ENCODE measurements around the gene CD79A.

CD79A gene

DNA sequence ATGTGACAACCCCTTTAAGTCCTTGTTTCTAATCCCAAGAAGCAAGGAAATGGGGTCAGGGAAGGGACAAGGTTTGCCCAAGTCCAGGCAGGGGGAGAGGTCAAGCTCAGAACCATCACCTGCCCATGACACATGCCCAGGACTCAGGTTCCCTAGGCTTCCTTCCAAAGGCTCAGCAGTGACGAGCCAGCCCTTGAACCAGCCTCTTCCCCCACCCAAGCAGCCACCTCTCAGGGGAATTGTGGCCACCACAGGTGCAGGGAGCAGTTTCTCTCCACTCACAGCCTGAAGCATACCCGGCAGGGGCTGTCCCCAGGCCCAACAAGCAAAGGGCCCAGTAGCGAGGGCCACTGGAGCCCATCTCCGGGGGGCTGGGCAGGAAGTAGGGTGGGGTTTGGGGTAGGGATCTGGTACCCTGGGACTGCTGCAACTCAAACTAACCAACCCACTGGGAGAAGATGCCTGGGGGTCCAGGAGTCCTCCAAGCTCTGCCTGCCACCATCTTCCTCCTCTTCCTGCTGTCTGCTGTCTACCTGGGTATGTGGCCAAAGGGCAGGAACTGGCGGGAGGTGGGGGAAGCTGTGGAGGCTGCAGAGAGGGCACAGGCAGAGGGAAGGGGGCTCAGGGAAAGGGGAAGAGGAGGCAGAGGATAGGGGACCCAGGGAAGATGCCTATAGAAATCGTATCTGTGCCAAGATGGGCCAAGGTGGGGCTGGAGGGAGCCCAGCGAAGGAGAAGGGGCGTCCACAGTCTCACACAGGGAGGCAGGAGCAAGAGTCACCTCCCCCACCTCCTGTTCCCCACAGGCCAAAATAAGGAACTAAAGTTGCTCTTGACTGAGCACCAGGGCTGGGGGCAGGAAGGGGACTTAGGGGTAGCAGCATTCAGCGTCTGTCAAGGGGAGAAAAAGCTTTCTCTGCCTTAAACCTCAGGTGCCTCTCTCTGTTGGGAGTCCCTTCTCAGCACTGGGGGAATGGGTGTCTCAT, at the start of gene CD79A:
CD79A (plus strand) TSS at position 433 of the 986 bp plus-strand sequence; CDS start at position 459, 26 bp downstream.
- no peak for DNase-seq (ENCODE audit: low read depth in 2 of 2, low spot score in 1 of 2)

DNA sequence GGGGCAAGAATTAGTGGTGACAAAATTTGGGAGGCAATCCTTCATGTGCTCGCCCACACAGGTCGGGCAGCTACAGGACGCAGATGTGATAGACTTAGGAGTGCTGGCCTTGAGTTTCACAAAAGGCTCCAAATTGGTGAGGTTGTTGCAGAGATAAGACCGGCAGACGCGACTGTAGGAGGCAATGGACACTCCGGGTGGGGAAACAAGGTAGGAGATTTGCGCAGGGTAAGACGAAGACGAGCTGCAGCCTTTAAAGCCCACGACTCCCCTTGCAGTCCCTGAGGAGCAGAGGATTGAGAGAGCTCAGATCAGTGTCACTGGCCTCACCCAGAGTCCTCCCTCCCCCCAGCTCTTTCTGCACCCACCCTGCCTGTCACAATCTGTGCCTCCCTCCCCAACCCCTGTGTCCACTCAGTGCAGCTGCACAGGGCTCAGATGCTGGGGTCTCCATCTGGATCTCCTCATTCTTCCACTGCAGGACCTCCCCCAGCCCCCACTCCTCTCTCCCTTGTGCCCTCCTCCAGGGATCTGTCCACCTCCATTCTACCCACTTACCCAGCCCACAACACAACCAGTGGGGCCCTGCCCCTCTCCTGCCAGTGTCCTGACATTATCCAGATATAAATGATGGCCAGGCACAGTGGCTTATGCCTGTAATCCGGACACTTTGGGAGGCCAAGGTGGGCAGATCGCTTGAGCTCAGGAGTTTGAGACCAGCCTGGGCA, 38.9 kb upstream of the CD79A start:
- DNase-seq (ENCODE audit: low read depth in 2 of 2, low spot score in 1 of 2): no peak

DNA sequence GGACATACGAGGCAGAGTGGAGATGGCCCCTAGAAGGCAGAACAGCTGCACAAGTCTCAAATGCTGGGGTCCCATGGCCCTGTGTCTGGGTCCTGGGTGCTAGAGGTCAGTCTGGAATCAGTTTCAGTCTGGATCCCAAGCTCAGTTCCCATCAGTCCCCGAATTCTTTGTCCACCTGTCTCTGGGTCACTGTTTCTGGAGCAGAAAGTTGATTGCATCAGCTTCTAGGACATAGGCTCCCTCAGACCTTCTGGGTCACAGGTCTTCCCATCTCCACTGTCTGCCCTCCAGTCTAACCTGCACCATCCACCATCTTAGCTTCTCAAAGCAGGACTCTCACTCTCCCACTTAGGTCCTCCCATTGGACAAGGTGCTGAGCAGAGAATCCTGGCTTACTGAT, 37.9 kb upstream of the CD79A start:
- DNase-seq (ENCODE audit: low read depth in 2 of 2, low spot score in 1 of 2): no peak

DNA sequence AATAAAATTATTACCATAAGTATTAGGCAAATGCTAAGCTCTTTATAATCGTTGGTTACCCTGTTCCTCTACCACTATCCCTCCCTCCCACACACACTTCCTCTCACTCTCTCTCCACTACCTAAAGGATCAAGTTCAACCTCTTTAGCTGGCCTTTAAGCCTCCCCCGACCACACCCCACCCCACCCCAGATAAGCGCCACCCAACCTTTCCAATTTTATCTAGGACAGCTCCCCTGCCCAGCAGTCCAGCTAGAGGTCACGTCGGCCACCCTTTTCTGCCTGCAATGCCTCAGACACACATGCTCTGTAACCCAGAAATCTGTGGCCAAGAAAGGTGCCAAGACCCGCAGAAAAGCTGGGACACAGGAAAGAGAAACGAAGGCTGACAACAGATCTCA, 33.7 kb upstream of the CD79A start:
- DNase-seq (ENCODE audit: low read depth in 2 of 2, low spot score in 1 of 2): no peak

DNA sequence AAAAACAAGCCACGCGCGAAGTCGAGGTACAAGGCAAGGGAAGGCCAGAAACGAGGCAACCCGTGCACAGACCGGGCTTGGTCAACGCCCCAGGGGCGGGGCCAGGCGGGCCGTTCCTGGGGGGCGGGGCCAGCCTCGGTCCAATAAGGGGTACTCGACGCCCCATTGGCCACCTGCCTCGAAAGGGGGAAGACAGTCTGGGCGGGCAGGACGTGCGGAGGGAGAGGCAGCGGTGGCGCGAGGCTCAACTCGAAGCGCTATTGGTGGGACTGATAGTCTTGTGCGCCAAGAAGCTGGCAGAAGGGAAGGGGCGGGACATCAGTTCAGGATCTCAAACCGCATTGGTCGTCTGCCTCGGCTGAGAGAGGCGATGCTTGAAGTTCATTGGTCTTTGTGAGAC, 32.5 kb upstream of the CD79A start, which contains the start of gene LYPD4:
LYPD4 (minus strand) TSS at position 83 of the 400 bp plus-strand sequence. CDS start 5,398 bp downstream, outside the sequence.
- no peak for DNase-seq (ENCODE audit: low read depth in 2 of 2, low spot score in 1 of 2)

DNA sequence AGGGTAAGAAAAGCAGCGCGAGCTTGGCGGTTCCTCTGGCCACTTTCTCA, 32.3 kb upstream of the CD79A start, which contains the start of gene DMRTC2:
DMRTC2 (plus strand) TSS at position 42 of the 50 bp plus-strand sequence. CDS start 2,387 bp downstream, outside the sequence.
- DNase-seq (ENCODE audit: low read depth in 2 of 2, low spot score in 1 of 2): no peak

DNA sequence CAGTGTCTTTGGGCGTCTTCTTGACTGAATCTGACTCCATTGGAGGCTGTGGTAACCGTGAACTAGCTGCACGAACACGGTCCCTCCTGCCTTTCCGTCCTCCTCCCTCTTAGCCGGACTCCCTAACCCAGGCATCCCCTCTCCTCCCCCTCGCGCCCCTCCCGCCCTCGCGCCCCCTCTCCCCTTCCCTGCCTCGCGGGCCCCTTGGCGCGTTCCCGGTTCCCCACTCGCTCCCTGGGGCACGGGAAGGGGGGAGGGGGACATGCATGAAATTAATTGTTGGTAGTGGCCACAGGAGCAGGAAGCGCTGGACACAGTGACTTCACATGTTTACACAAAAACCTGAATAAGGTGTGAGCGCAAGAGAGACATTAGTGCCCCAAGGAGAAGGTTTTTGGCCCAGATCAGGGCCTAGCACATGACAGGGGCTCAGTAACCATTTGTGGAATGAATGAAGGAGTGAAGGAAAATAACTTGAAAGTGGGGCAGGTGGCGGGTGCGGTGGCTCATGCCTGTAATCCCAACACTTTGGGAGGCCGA, 32.0 kb upstream of the CD79A start:
- no peak for DNase-seq (ENCODE audit: low read depth in 2 of 2, low spot score in 1 of 2)

DNA sequence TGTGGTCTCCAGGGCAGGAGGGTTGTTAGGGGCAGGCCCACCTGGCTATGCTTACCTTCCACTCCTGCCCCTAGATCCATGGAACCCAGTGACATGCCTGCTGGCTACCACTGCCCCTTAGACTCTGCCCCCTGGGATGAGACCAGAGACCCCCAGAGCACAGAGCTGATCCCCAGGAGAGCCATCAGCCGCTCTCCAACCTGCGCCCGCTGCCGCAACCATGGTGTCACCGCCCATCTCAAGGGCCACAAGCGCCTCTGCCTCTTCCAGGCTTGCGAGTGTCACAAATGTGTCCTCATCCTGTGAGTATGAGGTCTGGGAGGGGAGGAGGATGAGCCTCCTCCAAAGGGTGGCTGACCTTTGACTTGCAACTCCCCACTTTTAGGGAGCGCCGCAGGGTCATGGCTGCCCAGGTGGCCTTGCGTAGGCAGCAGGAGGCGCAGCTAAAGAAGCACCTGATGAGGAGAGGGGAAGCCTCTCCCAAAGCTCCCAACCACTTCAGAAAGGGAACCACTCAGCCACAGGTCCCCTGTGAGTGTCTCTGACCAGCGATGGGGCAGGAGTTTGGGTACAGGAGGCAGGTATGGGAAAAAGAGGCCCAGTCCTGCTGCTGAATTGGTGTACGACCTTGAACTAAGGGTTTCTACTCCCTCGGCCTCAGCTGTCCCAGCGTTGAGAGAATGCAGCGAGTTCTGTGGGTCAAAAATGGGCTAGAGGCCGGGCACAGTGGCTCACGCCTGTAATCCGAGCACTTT, 29.6 kb upstream of the CD79A start:
- no peak for DNase-seq (ENCODE audit: low read depth in 2 of 2, low spot score in 1 of 2)

DNA sequence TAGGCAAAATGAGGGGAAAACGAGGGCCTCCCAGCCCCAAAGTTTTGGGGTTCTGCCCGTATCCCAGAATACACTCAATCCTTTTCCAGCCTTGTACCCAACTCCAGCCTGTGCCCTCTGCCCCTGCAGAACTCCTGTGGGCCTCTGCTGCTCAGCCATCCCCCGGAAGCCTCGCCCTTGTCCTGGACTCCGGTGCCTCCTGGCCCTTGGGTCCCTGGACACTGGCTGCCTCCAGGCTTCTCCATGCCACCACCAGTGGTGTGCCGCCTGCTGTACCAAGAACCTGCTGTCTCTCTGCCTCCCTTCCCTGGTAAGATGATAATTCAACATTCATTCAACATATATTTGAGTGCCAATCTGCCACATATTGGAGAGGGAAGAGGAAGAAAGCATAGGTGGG, 28.4 kb upstream of the CD79A start:
- no peak for DNase-seq (ENCODE audit: low read depth in 2 of 2, low spot score in 1 of 2)

DNA sequence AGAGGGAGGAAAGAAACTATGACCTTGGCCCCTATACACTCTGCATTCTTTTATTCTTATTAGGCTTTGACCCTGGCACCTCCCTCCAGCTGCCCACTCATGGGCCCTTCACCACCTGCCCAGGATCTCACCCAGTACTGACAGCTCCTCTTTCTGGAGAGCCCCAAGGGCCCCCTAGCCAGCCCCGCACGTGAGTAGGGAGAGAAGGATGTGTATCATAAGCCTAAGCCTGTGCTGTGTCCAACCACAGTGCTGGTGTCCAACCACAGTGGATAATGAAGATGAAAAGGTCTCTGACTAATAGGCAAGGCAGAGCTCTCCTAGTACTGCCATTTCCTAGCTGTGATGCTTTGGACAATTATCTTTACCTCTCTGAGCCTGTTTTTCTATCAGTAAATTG, 28.0 kb upstream of the CD79A start:
- DNase-seq (ENCODE audit: low read depth in 2 of 2, low spot score in 1 of 2): no peak

DNA sequence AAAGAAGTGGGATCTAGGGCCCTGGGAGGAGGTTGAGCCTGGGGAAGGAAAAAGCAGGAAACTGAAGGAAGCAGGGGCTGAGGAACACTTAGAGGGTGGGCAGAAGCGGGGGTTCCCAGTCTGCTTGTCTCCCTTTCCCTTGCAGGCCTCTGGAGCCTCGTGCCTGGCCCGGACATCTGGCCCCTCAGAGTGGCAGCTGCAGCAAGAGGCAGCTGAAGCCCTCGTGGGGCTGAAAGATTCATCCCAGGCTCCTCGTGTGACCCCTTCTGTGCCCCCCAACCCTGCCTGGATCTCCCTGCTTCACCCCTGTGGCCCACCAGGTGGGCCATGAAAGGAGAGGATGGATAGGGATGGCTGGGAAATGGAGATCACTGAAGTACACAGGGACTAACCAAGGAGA, 26.7 kb upstream of the CD79A start:
- DNase-seq (ENCODE audit: low read depth in 2 of 2, low spot score in 1 of 2): no peak

DNA sequence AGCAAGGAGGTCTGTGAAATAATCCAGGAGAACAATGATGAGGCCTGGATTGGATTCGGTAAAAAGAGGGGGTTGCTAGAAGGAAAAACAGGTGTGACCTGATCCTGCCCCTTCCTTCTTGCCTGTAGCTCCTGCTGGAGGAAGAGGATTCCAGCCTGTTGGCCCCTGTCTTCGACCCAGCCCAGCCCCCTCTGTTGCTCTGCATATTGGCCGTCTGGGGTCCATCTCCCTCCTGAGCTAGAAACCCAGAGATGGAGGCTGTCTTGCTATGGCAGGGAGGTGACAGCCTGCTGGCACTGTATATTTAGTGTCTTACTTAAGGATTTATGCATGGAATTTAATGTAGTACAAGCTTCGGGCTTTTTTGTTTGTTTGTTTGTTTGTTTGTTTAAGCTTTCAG, 25.6 kb upstream of the CD79A start:
- DNase-seq (ENCODE audit: low read depth in 2 of 2, low spot score in 1 of 2): no peak

DNA sequence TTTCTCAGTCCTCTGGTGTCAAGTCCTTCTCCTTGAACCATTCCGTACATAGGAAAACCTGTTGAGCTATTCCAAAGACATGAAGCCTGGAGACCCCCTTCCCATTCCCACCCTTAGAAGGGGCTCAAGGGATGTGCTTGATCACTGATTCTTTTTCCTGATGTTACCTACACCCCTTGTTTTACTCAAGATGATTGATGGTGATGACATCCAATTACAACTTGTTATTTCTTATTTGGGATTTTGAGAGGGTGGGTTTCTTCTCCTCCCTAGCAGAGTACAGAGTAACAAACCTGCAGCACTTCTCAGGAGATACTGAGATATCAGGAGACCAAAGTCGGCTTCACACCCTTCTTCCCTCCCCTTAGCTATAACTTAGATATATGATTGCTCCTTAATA, 23.7 kb upstream of the CD79A start:
- DNase-seq (ENCODE audit: low read depth in 2 of 2, low spot score in 1 of 2): no peak

DNA sequence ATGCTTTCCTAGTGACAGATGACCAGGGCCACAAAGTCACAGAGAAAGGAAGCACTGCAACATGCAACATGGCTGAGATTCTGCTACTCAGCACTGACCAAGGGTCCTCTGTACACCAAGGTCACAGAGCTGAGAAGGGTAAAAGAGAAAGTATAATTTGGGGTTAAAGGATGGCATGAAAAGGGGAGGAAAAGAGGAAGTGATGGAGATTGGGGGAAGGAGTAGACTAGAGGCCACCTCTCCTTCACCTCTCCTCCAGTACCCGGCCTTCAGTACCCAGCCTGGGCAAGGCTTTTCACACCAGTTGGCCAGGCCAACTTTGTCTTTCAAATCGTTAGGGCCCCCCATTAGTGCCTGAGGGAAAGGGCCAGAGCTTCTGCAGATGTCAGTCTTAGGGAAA, 23.3 kb upstream of the CD79A start:
- no peak for DNase-seq (ENCODE audit: low read depth in 2 of 2, low spot score in 1 of 2)

DNA sequence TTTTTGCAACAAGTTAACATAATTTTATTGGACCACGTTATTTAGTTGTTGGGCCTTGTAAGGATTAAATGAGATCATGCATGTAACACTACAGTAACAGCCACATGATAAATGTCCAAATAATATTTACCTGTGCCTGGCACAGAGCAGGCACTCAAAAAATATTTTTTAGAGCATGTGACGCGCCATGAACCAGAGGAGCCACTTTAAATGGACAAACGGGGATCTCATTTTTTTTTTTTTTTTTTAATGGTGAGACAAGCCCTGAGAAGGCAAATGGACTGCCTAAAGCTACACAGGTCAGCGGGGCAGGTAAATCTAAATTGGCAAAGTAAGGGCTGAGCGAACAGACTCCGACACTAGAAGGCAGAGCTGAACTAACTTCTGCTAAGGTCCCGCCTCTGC, 17.9 kb upstream of the CD79A start:
- no peak for DNase-seq (ENCODE audit: low read depth in 2 of 2, low spot score in 1 of 2)

DNA sequence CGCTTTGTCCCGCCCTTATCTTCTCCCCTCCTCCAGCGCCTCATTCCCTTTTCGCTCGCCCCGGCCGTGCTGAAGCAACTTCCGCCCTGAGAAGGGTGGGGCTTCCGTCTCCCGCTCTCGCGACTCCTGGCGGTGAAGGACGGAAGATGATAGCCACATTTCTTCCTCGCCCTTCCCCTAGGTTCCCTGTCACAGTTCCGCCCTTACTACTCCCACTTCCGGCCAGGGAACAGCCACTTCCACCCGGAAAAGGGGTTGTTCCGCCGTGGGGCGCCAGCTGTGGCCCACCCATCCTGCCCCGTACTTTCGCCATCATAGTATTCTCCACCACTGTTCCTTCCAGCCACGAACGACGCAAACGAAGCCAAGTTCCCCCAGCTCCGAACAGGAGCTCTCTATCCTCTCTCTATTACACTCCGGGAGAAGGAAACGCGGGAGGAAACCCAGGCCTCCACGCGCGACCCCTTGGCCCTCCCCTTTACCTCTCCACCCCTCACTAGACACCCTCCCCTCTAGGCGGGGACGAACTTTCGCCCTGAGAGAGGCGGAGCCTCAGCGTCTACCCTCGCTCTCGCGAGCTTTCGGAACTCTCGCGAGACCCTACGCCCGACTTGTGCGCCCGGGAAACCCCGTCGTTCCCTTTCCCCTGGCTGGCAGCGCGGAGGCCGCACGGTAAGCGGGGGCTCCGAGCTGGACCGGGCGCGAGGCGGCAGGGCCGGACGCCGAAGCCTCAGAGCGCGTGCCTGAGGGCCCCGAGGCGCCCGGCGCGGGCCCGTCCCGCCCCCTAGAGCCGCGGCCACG, 17.3 kb upstream of the CD79A start, which contains the start of gene RPS19:
RPS19 (plus strand) TSS at position 638 of the 801 bp plus-strand sequence. CDS start 520 bp downstream, outside the sequence.
- DNase-seq (ENCODE audit: low read depth in 2 of 2, low spot score in 1 of 2): peak; percentile 95 to 97

DNA sequence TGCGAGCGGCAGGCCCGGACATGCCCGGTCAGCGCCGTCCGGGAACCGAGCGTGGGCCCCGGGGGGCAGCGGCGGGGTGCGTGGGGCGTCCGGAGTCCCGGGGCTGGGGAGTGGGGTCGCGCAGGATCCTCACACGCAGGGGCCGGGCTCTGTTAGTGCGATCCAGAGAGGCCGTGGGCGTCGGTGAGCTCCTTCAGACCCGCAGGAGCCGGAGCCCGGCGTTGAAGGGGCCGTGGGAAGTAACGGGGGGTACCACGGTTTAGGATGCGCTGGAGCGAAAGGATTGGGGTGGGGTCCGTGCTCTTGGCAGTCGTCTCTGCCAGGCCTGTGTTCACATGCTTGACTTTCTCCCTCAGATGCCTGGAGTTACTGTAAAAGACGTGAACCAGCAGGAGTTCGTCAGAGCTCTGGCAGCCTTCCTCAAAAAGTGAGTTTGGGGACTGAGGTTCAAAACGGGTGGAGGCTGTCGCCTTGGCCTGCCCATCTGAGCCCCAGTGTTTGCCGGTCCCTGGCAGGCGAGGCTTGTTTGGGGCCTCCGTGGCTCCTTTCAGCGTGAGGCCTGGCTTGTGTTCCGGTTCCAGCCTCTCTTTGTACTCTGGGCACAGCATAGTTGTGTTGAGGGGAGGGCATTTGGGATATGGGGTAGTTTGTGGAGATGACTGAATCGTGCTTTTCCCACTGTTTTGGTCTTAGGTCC, 16.5 kb upstream of the CD79A start:
- no peak for DNase-seq (ENCODE audit: low read depth in 2 of 2, low spot score in 1 of 2)

DNA sequence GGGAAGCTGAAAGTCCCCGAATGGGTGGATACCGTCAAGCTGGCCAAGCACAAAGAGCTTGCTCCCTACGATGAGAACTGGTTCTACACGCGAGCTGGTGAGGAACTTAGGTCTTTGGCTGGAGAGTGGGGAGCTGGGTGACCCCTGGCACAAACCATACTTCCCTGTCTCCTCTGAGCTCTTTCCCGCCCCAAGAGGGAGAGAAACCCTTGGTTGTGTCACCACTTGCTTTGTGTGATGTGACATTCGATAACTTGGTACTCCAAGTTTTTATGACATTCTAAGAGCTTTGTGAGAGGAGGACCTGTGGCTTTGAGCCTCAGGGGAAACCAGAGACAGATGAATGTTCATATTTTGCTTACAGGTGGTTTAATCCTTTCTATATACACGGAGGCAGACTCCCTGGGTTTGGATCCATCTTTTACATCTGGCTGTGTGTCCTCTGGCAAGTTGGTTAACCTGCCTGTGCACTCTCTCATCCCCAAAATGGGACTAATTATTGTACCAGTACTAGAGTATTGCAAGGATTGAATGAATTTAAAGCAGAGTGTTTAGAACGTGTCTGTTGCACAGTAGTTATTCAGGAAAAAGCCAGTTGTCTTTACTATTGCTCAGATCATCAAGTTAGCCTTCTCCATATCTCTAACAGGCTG, 15.8 kb upstream of the CD79A start:
- DNase-seq (ENCODE audit: low read depth in 2 of 2, low spot score in 1 of 2): no peak

DNA sequence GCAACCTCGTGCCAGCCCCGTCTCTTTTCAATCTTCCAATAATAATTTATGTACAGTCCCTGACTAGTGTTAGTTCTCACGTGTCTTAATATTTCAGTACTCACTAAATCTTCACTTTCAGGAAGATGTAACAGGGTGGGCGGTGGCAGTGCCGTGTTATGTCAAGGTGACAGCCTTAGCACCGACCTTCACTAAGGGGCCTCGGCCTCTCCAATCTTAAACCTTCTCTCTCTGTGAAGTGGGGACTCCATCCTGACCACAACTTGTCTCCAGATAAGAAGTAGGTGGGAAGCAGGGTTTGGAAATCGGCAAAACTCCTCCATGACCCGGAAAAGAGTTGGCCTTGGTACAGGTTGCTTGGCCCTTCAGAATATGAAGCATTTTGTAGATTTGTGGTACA, 15.2 kb upstream of the CD79A start:
- no peak for DNase-seq (ENCODE audit: low read depth in 2 of 2, low spot score in 1 of 2)

Data from stimulated activated CD8-positive, alpha-beta memory T cell treated with anti-CD3 and anti-CD28 coated beads, Interleukin-4, amount 100 ng/mL, for 1 hour (primary cell).